HepG2 (cell line): ENCODE measurements around the gene AGER. TPM values are rescaled to one million over a fixed set of nuclear protein-coding genes. Genes with fewer than 3 reads are reported as not detected.

ENCODE experiments used
- ARID2 ChIP-seq: sonication (generic); formaldehyde crosslinking; IDR thresholded peaks from 2 replicates; pipeline ENCODE4 v1.8.1; 2022; ENCODE audit warnings: mild to moderate bottlenecking, missing genetic modification reagents, borderline replicate concordance
- CENPX ChIP-seq: sonication (generic); formaldehyde crosslinking; IDR thresholded peaks from 2 replicates; pipeline ENCODE4 v1.9.0; 2021; ENCODE audit warnings: mild to moderate bottlenecking, missing genetic modification reagents, moderate library complexity
- IKZF4 ChIP-seq: sonication (generic); formaldehyde crosslinking; IDR thresholded peaks from 2 replicates; pipeline ENCODE4 v1.5.1; 2020; ENCODE audit warnings: borderline replicate concordance, mild to moderate bottlenecking, low read depth, missing genetic modification reagents; ENCODE audit errors: not compliant biosample characterization
- MEIS1 ChIP-seq: sonication (generic); formaldehyde crosslinking; IDR thresholded peaks from 2 replicates; pipeline ENCODE4 v1.9.0; 2021; ENCODE audit warnings: mild to moderate bottlenecking, missing genetic modification reagents, moderate library complexity, borderline replicate concordance
- NR1H2 ChIP-seq: sonication (generic); formaldehyde crosslinking; IDR thresholded peaks from 2 replicates; pipeline ENCODE4 v1.8.1; 2022; ENCODE audit warnings: low read depth, missing genetic modification reagents, borderline replicate concordance
- RXRB ChIP-seq: IDR thresholded peaks from 2 replicates; pipeline ENCODE4 v1.6.1; 2016; ENCODE audit warnings: borderline replicate concordance, missing genetic modification reagents, missing compliant biosample characterization
- TGIF2 ChIP-seq: IDR thresholded peaks from 2 replicates; pipeline ENCODE4 v1.6.1; 2016; ENCODE audit warnings: control low read depth, missing compliant biosample characterization
- YEATS4 ChIP-seq: sonication (generic); formaldehyde crosslinking; IDR thresholded peaks from 2 replicates; pipeline ENCODE4 v1.4.0; 2020; ENCODE audit warnings: missing genetic modification reagents, borderline replicate concordance
- ZC3H13 ChIP-seq: sonication (generic); formaldehyde crosslinking; IDR thresholded peaks from 2 replicates; pipeline ENCODE4 v1.8.1; 2023; ENCODE audit warnings: mild to moderate bottlenecking, missing genetic modification reagents, moderate library complexity
- ZNF136 ChIP-seq: sonication (generic); formaldehyde crosslinking; IDR thresholded peaks from 2 replicates; pipeline ENCODE4 v1.8.1; 2022; ENCODE audit warnings: low read depth, mild to moderate bottlenecking, moderate library complexity, missing genetic modification reagents
- ZNF615 ChIP-seq: sonication (generic); formaldehyde crosslinking; IDR thresholded peaks from 2 replicates; pipeline ENCODE4 v1.5.0; 2020; ENCODE audit warnings: mild to moderate bottlenecking, missing genetic modification reagents, borderline replicate concordance
- ZSCAN21 ChIP-seq: sonication (generic); formaldehyde crosslinking; IDR thresholded peaks from 2 replicates; pipeline ENCODE4 v1.8.0; 2022; ENCODE audit warnings: mild to moderate bottlenecking, missing genetic modification reagents, moderate library complexity, borderline replicate concordance
- polyA plus RNA-seq, 8 experiments: library from polyadenylated mRNA; depleted of rRNA in 3 of 8; stranded (reverse) in 7 of 8; unstranded in 1 of 8; fragments of >200 nt; fragmentation: Illumina TruSeq in 4 of 8; extraction: Trizol in 4 of 8; gene quantifications; 2 replicates each; pipeline versions ENCODE4 v1.2.1 to v1.2.3, GENCODE V29; 2011 to 2016; ENCODE audit warnings: low read depth in 4 of 8, missing spikeins in 1 of 8, mixed read lengths in 1 of 8; ENCODE audit not compliant: insufficient read depth in 1 of 8
- total RNA-seq, 5 experiments: library from RNA; depleted of rRNA; stranded (reverse); fragments of >200 nt; fragmentation: Illumina TruSeq; extraction: Trizol; gene quantifications; 2 replicates each; pipeline ENCODE4 v1.2.3, GENCODE V29; 2016; ENCODE audit warnings: low read depth in 1 of 5
- TF ChIP-seq, protein P1 (sequence below): sonication (generic); formaldehyde crosslinking; IDR thresholded peaks from 2 replicates; pipeline ENCODE4 v1.5.1; 2020; ENCODE audit warnings: mild to moderate bottlenecking, missing genetic modification reagents, borderline replicate concordance
- TF ChIP-seq, protein P2 (sequence below): sonication (generic); formaldehyde crosslinking; IDR thresholded peaks from 2 replicates; pipeline ENCODE4 v1.5.0; 2020; ENCODE audit warnings: missing genetic modification reagents, mild to moderate bottlenecking, borderline replicate concordance
- TF ChIP-seq, protein P3 (sequence below), 2 experiments: sonication (generic) in 1 of 2; formaldehyde crosslinking in 1 of 2; IDR thresholded peaks; 2 replicates each; pipeline versions ENCODE4 v1.4.0 to v1.6.1; 2018 to 2020; ENCODE audit warnings: missing genetic modification reagents in 2 of 2, borderline replicate concordance in 1 of 2, low read depth in 1 of 2, mild to moderate bottlenecking in 1 of 2, missing biosample characterization in 1 of 2
- TF ChIP-seq, protein P4 (sequence below): sonication (generic); formaldehyde crosslinking; IDR thresholded peaks from 2 replicates; pipeline ENCODE4 v1.4.0; 2020; ENCODE audit warnings: missing genetic modification reagents

AGER gene
- total and polyA plus RNA-seq, 2 of the 13 experiments (the other 11 are each of a cell fraction or from before 2014, with no cell fraction given), result 1.9 to 5.1 TPM

DNA sequence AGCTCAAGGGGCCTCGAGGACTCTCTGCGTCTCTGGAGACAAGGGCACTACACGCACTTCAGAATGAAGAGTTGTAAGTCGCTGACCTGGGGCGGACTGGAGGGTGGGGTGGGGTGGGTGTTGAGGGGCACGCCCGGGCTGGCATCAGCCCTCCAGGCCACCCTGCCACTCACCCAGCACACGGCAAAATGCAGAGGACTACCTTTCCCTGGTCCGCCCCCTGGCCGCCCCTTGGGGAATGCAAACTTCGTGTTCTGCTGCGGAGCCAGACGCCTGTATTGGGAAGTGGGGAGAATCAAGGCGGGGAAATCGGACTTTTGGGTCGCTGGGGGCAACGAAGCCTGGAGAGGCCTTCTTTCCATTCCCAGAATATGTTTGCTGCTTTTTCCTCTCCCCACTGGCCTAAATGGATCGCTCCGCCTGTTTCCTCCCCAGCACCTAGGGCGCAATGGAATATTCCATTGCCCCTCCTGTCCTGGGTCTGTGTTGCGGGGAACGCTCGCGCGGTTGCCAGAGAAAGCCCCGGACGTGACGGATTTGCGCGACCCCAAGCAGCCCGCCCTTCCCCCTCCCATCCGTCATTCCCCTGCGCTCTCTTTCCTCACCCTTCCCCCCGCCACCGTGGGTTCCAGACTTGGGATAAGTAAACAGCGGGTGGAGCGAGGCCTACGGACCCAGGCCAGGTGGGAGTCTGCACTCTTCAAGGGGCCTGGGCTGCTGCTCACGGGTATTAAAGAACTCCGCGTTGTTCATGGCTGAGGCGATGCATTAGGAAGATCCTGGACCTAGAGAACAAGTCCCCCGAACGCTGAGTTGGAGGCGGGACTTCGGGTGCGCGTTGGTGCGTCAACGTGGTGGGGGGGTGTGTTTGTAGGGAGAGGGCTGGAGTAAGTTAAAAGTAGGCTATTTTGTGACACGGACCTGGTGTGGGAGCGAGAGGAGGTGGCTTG lies 30.2 kb downstream of the AGER start, which contains the start of gene PPT2 (continued):
- TF ChIP-seq TGIF2 (CRISPR knock-in tag) (peak; percentile 34), YEATS4 (CRISPR knock-in tag) (peak; percentile 84), ZNF136 (CRISPR knock-in tag) (peak; percentile 77), CENPX (CRISPR knock-in tag) (no peak), MEIS1 (CRISPR knock-in tag) (peak; percentile 80; the same call in 1 of the 2 replicates), ARID2 (CRISPR knock-in tag) (no peak), ZNF615 (CRISPR knock-in tag) (no peak; the same call in 1 of the 2 replicates), ZC3H13 (CRISPR knock-in tag) (no peak; the same call in 1 of the 2 replicates), IKZF4 (no peak), NR1H2 (no peak), RXRB (peak; percentile 35), ZSCAN21 (CRISPR knock-in tag) (no peak)
- TF ChIP-seq, protein P1, sequence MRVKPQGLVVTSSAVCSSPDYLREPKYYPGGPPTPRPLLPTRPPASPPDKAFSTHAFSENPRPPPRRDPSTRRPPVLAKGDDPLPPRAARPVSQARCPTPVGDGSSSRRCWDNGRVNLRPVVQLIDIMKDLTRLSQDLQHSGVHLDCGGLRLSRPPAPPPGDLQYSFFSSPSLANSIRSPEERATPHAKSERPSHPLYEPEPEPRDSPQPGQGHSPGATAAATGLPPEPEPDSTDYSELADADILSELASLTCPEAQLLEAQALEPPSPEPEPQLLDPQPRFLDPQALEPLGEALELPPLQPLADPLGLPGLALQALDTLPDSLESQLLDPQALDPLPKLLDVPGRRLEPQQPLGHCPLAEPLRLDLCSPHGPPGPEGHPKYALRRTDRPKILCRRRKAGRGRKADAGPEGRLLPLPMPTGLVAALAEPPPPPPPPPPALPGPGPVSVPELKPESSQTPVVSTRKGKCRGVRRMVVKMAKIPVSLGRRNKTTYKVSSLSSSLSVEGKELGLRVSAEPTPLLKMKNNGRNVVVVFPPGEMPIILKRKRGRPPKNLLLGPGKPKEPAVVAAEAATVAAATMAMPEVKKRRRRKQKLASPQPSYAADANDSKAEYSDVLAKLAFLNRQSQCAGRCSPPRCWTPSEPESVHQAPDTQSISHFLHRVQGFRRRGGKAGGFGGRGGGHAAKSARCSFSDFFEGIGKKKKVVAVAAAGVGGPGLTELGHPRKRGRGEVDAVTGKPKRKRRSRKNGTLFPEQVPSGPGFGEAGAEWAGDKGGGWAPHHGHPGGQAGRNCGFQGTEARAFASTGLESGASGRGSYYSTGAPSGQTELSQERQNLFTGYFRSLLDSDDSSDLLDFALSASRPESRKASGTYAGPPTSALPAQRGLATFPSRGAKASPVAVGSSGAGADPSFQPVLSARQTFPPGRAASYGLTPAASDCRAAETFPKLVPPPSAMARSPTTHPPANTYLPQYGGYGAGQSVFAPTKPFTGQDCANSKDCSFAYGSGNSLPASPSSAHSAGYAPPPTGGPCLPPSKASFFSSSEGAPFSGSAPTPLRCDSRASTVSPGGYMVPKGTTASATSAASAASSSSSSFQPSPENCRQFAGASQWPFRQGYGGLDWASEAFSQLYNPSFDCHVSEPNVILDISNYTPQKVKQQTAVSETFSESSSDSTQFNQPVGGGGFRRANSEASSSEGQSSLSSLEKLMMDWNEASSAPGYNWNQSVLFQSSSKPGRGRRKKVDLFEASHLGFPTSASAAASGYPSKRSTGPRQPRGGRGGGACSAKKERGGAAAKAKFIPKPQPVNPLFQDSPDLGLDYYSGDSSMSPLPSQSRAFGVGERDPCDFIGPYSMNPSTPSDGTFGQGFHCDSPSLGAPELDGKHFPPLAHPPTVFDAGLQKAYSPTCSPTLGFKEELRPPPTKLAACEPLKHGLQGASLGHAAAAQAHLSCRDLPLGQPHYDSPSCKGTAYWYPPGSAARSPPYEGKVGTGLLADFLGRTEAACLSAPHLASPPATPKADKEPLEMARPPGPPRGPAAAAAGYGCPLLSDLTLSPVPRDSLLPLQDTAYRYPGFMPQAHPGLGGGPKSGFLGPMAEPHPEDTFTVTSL (CRISPR knock-in tag), result peak; percentile 45; the same call in 1 of the 2 replicates
- TF ChIP-seq, protein P2, sequence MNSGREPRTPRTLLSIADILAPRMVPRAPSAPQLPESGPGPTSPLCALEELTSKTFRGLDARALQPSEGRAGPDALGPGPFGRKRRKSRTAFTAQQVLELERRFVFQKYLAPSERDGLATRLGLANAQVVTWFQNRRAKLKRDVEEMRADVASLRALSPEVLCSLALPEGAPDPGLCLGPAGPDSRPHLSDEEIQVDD (CRISPR knock-in tag), result no peak
- TF ChIP-seq, protein P3, sequence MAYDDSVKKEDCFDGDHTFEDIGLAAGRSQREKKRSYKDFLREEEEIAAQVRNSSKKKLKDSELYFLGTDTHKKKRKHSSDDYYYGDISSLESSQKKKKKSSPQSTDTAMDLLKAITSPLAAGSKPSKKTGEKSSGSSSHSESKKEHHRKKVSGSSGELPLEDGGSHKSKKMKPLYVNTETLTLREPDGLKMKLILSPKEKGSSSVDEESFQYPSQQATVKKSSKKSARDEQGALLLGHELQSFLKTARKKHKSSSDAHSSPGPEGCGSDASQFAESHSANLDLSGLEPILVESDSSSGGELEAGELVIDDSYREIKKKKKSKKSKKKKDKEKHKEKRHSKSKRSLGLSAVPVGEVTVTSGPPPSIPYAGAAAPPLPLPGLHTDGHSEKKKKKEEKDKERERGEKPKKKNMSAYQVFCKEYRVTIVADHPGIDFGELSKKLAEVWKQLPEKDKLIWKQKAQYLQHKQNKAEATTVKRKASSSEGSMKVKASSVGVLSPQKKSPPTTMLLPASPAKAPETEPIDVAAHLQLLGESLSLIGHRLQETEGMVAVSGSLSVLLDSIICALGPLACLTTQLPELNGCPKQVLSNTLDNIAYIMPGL (CRISPR knock-in tag; IDR thresholded peaks at IDR 0.05; ENCODE audit: borderline replicate concordance in 1 of 2, low read depth in 1 of 2), result peak; percentile 58 to 97
- TF ChIP-seq, protein P4, sequence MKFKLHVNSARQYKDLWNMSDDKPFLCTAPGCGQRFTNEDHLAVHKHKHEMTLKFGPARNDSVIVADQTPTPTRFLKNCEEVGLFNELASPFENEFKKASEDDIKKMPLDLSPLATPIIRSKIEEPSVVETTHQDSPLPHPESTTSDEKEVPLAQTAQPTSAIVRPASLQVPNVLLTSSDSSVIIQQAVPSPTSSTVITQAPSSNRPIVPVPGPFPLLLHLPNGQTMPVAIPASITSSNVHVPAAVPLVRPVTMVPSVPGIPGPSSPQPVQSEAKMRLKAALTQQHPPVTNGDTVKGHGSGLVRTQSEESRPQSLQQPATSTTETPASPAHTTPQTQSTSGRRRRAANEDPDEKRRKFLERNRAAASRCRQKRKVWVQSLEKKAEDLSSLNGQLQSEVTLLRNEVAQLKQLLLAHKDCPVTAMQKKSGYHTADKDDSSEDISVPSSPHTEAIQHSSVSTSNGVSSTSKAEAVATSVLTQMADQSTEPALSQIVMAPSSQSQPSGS (CRISPR knock-in tag), result peak; percentile 42
